Choroid plexus epithelial cell (primary cell): ENCODE measurements around the gene KRTAP5-2.
"Not testable (repeated sequence)": the region's sequence is repeated elsewhere in the genome, so short reads cannot be mapped to it uniquely, and the experiment has no call there.

Source experiments
- DNase-seq: peaks from one replicate; pipeline ENCODE4 v3.0.0-alpha.2; 2010; ENCODE audit warnings: low read depth
- H3K4me3 ChIP-seq: 2 replicates; pipeline ENCODE4 v1.5.1; 2011; ENCODE audit warnings: low read depth, mild to moderate bottlenecking, control low read depth, low read length, moderate library complexity
- CTCF ChIP-seq: conservative IDR thresholded peaks from 2 replicates; pipeline ENCODE4 v1.5.1; 2011; ENCODE audit warnings: low read depth, mild to moderate bottlenecking, control low read depth, inconsistent platforms, low read length, moderate library complexity

KRTAP5-2 gene

GRCh38 chr11:1597994-1598380 is at the start of gene KRTAP5-2:
Gene KRTAP5-2 (minus strand): TSS chr11:1598294. CDS start chr11:1598250, 44 bp downstream.
- TF ChIP-seq CTCF = no peak
- no peak within 1 kb of the TSS for H3K4me3 ChIP-seq
- no peak for DNase-seq

GRCh38 chr11:1646540-1646939 is 48.4 kb upstream of the KRTAP5-2 start:
- H3K4me3 ChIP-seq, DNase-seq: not testable (repeated sequence)

DNA sequence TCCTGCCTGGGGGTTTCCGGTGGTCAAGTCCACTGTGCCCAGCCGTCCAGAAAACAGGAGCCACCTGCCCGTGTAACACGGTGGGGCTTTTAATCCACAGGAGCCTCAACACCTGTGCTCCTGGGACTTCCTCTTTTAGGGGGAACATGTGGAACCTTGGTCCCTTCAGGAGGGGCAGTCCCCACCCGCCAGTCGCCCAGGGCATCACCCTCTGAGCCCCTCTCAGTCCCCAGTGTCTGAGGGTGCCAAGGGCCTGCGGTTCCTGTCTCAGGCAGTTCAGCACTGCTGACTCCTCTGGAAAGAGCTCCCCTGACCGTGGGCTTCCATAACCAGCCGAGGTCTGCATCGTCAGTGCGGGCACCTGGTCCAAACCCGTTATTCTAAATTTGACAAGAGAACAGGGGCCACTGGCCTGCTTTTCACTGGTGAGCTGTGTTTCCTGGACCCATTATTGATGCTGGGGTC is 47.3 kb upstream of the KRTAP5-2 start:
- DNase-seq = no peak
- H3K4me3 ChIP-seq = no peak overlapping the region

DNA sequence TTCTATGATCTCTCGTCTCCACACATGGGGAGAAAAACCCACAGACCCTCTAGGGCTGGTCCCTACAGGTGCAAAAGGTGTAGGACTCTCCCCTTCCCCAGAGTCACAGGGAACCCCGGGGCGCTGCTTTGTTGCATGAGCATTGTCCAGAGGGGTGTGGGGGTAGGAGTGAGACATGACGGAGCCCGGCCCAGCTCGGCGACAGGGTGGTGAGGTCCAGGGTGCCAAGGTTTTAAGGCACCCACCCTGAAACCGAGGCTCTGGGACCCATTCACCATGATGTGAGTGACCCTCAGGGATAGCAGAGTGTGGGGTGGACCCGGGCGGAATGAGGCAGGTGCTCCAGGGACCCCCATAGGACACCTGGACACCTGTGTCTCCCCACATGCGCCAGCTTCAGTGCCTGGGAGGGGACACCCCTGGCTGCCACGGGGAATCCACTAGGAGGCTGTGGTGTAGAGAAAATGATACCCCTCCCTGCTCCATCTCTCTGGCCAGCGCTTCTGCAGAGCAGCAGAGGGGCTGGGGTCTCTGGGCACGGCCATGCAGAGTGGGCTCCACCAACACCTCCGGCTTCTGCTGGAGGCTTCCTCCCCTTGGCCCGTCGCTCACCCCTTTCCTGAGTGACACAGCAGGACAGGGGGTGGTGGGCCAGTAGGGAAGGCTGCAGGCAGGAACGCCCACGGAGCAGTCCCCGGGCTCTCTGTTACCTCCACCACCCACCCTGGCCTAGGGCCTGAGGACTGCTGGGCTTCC is 46.7 kb upstream of the KRTAP5-2 start:
- DNase-seq = no peak
- no peak for TF ChIP-seq CTCF
- no peak overlapping the region for H3K4me3 ChIP-seq

More for the DNA sequence above, 47.3 kb upstream of the KRTAP5-2 start:
- no peak for TF ChIP-seq CTCF

GRCh38 chr11:1643146-1643690 is 45.1 kb upstream of the KRTAP5-2 start:
- H3K4me3 ChIP-seq = no peak overlapping the region
- no peak for DNase-seq
- TF ChIP-seq CTCF = no peak

- TF ChIP-seq CTCF = no peak
- H3K4me3 ChIP-seq = no peak overlapping the region
- DNase-seq = no peak
These were observed 44.4 kb upstream of the KRTAP5-2 start for GRCh38 chr11:1642288-1643145.

- H3K4me3 ChIP-seq = no peak overlapping the region
- no peak for DNase-seq
- no peak for TF ChIP-seq CTCF
These were observed 43.0 kb upstream of the KRTAP5-2 start for GRCh38 chr11:1641096-1641495.
